ENCODE data around the gene MUSK. TPM values are rescaled to one million over a fixed set of nuclear protein-coding genes. Genes with fewer than 3 reads are reported as not detected.
"Not testable (repeated sequence)": the region's sequence is repeated elsewhere in the genome, so short reads cannot be mapped to it uniquely, and the experiment has no call there.

The MUSK gene
- total RNA-seq, 1 donor from 2014 or later, result not detected

- H3K27ac Mint-ChIP-seq, result no peak overlapping the region
- intact Hi-C loops (cut with micrococcal nuclease), result no loop called here
- H3K27me3 Mint-ChIP-seq (ENCODE audit: low read depth), result no peaks in the 10 kb centered on the region
- peaks cover 3% of the 10 kb centered on the region for H3K4me1 Mint-ChIP-seq (ENCODE audit: low read depth)
- H3K36me3 Mint-ChIP-seq (ENCODE audit: low read depth), result no peaks in the 10 kb centered on the region
- no peak for DNase-seq (ENCODE audit: low spot score)
- no peaks in the 10 kb centered on the region for H3K9me3 Mint-ChIP-seq
- no peak overlapping the region for H3K4me3 Mint-ChIP-seq (ENCODE audit: low read depth)
Observed at GRCh38 chr9:110810262-110810976, 141.8 kb downstream of the MUSK start.

GRCh38 chr9:110812886-110813285 is 144.3 kb downstream of the MUSK start:
- Mint-ChIP-seq H3K36me3 (ENCODE audit: low read depth) (no peaks in the 10 kb centered on the region), H3K4me1 (ENCODE audit: low read depth) (peaks cover 3% of the 10 kb centered on the region), H3K4me3 (ENCODE audit: low read depth) (no peak overlapping the region), H3K27ac (no peak overlapping the region), H3K9me3 (no peaks in the 10 kb centered on the region), H3K27me3 (ENCODE audit: low read depth) (no peaks in the 10 kb centered on the region)
- no peak for DNase-seq (ENCODE audit: low spot score)
- intact Hi-C loops (cut with micrococcal nuclease), result no loop called here

DNA sequence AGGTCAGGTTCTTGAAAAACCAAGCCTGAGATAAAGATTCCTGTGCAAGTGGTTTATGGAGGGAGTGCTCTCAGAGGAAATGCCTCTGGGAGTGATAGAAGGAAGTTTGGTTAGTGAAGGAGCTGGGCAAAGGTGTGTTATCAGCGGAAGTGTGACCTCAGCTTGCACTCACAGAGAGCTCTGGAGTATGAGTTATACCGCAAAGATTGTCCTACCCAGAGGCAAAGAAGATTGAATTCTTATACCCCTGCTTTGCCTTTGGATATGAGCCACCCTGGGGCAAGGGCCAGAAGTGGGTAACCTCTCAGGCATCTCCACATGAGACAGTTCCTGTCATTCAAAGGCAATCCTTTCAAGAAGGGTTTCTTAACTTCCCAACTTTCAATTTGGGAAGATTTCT is 145.6 kb downstream of the MUSK start:
- Mint-ChIP-seq H3K4me1 (ENCODE audit: low read depth) (peaks cover 2% of the 10 kb centered on the region), H3K27ac (no peak overlapping the region), H3K27me3 (ENCODE audit: low read depth) (no peaks in the 10 kb centered on the region), H3K36me3 (ENCODE audit: low read depth) (no peaks in the 10 kb centered on the region), H3K4me3 (ENCODE audit: low read depth) (no peak overlapping the region), H3K9me3 (no peaks in the 10 kb centered on the region)
- intact Hi-C loops (cut with micrococcal nuclease), result no loop called here
- DNase-seq (ENCODE audit: low spot score), result no peak

DNA sequence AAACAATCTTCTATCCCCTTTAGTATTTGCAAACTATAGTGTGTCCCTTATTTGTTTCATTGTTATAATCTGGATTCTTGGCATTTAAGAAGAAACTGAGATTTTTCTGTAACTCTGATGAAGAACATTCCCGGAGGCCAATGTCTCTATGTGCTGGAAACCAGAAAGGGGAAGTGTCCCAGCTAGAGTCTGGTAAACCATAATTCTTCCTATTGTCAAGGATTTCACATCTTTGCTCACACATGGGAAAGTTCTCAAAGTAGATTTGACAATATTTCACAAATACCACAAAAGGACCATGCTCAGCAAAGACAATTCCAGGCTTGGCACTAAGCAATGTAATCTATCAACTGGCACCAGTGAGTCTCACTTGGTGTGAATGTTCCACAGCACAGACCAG is 146.8 kb downstream of the MUSK start:
- H3K4me3 Mint-ChIP-seq (ENCODE audit: low read depth), result no peak overlapping the region
- intact Hi-C loops (cut with micrococcal nuclease), result no loop called here
- H3K36me3 Mint-ChIP-seq (ENCODE audit: low read depth), result no peaks in the 10 kb centered on the region
- H3K27me3 Mint-ChIP-seq (ENCODE audit: low read depth), result no peaks in the 10 kb centered on the region
- H3K9me3 Mint-ChIP-seq, result no peaks in the 10 kb centered on the region
- H3K27ac Mint-ChIP-seq, result no peak overlapping the region
- DNase-seq (ENCODE audit: low spot score), result no peak
- no peaks in the 10 kb centered on the region for H3K4me1 Mint-ChIP-seq (ENCODE audit: low read depth)

DNA sequence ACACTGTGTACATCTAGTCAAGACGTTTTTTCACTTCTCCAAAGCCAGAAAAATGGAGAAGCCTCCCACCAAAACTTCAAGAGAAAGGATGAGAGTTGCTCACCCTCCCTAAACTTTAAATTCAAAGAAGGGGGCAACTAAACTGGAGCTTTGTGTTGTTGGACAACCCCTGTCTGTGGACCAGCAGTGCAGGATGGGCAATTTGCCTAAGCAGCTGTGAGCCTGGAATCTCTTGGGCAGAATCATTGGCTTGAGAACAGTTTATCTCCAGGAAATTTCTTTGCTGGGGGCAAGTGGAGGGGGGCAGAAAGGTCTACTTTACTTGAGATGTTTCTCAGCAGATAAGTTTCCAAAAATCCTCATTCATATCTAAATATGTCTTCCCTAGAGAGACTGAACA is 151.8 kb downstream of the MUSK start:
- intact Hi-C loops (cut with micrococcal nuclease), result no loop called here

GRCh38 chr9:110821064-110821463 is 152.5 kb downstream of the MUSK start:
- Mint-ChIP-seq H3K4me1 (ENCODE audit: low read depth) (no peaks in the 10 kb centered on the region), H3K27ac (no peak overlapping the region), H3K4me3 (ENCODE audit: low read depth) (no peak overlapping the region), H3K27me3 (ENCODE audit: low read depth) (no peaks in the 10 kb centered on the region), H3K36me3 (ENCODE audit: low read depth) (no peaks in the 10 kb centered on the region), H3K9me3 (peaks cover 3% of the 10 kb centered on the region)
- intact Hi-C loops (cut with micrococcal nuclease), result no loop called here
- DNase-seq (ENCODE audit: low spot score), result no peak

More for the DNA sequence above, 151.8 kb downstream of the MUSK start:
- H3K4me1 Mint-ChIP-seq (ENCODE audit: low read depth), result no peaks in the 10 kb centered on the region
- H3K4me3 Mint-ChIP-seq (ENCODE audit: low read depth), result no peak overlapping the region
- H3K27me3 Mint-ChIP-seq (ENCODE audit: low read depth), result no peaks in the 10 kb centered on the region
- H3K27ac Mint-ChIP-seq, result no peak overlapping the region
- peaks cover 3% of the 10 kb centered on the region for H3K9me3 Mint-ChIP-seq
- no peak for DNase-seq (ENCODE audit: low spot score)
- no peaks in the 10 kb centered on the region for H3K36me3 Mint-ChIP-seq (ENCODE audit: low read depth)

DNA sequence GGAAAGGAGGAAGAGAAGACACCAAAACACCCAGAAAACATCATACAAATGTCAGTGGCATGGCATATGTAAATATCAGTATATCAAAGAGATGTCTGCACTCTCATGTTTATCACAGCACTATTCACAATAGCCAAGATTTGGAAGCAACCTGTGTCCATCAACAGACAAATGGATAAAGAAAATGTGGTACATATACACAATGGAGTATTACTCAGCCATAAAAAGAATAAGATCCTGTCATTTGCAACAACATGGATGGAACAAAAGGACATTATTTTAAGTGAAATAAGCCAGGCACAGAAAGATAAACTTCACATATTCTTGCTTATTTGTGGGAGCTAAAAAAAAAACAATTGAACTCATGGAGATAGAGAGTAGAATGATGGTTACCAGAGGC is 156.5 kb downstream of the MUSK start:
- H3K4me1 Mint-ChIP-seq (ENCODE audit: low read depth); H3K27me3 Mint-ChIP-seq (ENCODE audit: low read depth); DNase-seq (ENCODE audit: low spot score); H3K27ac Mint-ChIP-seq; H3K36me3 Mint-ChIP-seq (ENCODE audit: low read depth); H3K9me3 Mint-ChIP-seq; H3K4me3 Mint-ChIP-seq (ENCODE audit: low read depth); intact Hi-C loops (cut with micrococcal nuclease): not testable (repeated sequence)

DNA sequence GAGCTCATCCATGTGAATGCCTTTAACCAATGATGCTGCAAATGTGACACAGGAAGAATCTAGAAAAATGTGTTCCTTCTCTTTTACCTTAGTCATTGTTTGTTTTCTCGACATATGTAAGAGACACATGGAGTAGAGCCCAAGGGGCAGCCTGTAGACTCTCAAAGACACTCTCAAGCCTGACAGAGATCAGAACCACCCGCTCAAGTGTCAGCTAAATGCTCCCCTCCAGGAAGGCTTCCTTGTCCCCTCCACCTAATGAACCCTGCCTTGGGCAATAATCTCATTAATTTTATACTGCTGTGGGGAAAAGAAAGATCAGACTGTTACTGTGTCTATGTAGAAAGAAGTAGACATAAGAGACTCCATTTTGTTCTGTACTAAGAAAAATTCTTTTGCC is 157.4 kb downstream of the MUSK start:
- Mint-ChIP-seq H3K36me3 (ENCODE audit: low read depth) (no peaks in the 10 kb centered on the region), H3K27ac (no peak overlapping the region), H3K27me3 (ENCODE audit: low read depth) (no peaks in the 10 kb centered on the region), H3K9me3 (peaks cover 3% of the 10 kb centered on the region), H3K4me1 (ENCODE audit: low read depth) (no peaks in the 10 kb centered on the region), H3K4me3 (ENCODE audit: low read depth) (no peak overlapping the region)
- no peak for DNase-seq (ENCODE audit: low spot score)
- intact Hi-C loops (cut with micrococcal nuclease), result no loop called here

DNA sequence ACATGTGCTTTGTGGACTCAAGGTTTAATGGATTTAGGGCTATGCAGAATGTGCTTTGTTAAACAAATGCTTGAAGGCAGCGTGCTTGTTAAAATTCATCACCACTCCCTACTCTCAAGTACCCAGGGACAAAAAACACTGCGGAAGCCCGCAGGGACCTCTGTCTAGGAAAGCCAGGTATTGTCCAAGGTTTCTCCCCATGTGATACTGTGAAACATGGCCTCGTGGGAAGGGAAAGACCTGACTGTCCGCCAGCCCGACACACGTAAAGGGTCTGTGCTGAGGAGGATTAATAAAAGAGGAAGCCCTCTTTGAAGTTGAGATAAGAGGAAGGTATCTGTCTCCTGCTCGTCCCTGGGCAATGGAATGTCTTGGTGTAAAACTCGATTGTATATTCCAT is 157.8 kb downstream of the MUSK start:
- H3K9me3 Mint-ChIP-seq; H3K36me3 Mint-ChIP-seq (ENCODE audit: low read depth); intact Hi-C loops (cut with micrococcal nuclease); H3K4me3 Mint-ChIP-seq (ENCODE audit: low read depth); DNase-seq (ENCODE audit: low spot score); H3K27me3 Mint-ChIP-seq (ENCODE audit: low read depth); H3K27ac Mint-ChIP-seq; H3K4me1 Mint-ChIP-seq (ENCODE audit: low read depth): not testable (repeated sequence)

- no peak overlapping the region for H3K4me3 Mint-ChIP-seq (ENCODE audit: low read depth)
- no peaks in the 10 kb centered on the region for H3K9me3 Mint-ChIP-seq
- H3K27me3 Mint-ChIP-seq (ENCODE audit: low read depth), result no peaks in the 10 kb centered on the region
- intact Hi-C loops (cut with micrococcal nuclease), result no loop called here
- DNase-seq (ENCODE audit: low spot score), result no peak
- H3K4me1 Mint-ChIP-seq (ENCODE audit: low read depth), result no peaks in the 10 kb centered on the region
- H3K36me3 Mint-ChIP-seq (ENCODE audit: low read depth), result no peaks in the 10 kb centered on the region
- H3K27ac Mint-ChIP-seq, result no peak overlapping the region
Observed at GRCh38 chr9:110828264-110828663, 159.7 kb downstream of the MUSK start.

DNA sequence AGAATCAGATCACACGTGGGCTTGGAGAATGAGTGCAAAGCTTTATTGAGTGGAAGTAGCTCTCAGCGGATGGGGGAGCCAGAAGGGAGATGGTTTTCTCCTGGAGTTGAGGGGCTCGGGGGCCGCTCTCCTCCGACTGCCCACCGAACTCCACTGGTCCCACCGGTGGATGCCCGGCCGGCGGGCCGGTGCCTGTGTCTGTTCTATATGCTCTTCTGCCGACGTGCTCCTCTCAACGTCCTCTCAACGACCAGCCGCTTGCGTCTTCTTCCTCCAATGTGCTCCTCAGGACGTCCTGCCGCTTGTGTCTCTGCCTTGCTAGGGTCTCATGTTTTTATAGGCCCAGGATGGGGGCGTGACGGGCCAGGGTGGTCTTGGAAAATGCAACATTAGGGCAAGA is 161.9 kb downstream of the MUSK start:
- Mint-ChIP-seq H3K4me3 (ENCODE audit: low read depth) (no peak overlapping the region), H3K9me3 (no peaks in the 10 kb centered on the region), H3K4me1 (ENCODE audit: low read depth) (no peaks in the 10 kb centered on the region), H3K27me3 (ENCODE audit: low read depth) (no peaks in the 10 kb centered on the region), H3K36me3 (ENCODE audit: low read depth) (no peaks in the 10 kb centered on the region), H3K27ac (no peak overlapping the region)
- intact Hi-C loops (cut with micrococcal nuclease), result no loop called here
- no peak for DNase-seq (ENCODE audit: low spot score)

DNA sequence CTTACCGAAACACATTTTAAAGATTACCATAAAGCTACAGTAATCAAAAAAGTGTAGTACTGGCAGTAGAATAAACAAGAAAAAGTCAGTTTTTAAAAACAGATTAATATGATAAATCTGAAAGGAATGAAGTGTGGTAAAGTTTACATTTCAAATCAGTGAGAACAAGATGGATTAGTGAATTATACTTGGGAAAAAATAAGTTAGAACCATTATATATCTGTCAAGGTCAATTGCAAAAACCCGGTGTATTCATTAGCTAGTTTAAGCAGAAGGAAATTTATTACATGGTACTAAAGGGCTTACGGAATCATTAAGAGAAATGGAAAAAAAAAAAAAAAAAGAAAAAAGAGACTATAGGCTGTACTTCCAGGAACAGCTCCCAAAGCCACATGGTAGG is 164.3 kb downstream of the MUSK start:
- intact Hi-C loops (cut with micrococcal nuclease), result no loop called here
- Mint-ChIP-seq H3K4me3 (ENCODE audit: low read depth) (no peak overlapping the region), H3K4me1 (ENCODE audit: low read depth) (no peaks in the 10 kb centered on the region), H3K9me3 (no peaks in the 10 kb centered on the region), H3K27ac (no peak overlapping the region), H3K36me3 (ENCODE audit: low read depth) (no peaks in the 10 kb centered on the region), H3K27me3 (ENCODE audit: low read depth) (no peaks in the 10 kb centered on the region)
- DNase-seq (ENCODE audit: low spot score), result no peak

DNA sequence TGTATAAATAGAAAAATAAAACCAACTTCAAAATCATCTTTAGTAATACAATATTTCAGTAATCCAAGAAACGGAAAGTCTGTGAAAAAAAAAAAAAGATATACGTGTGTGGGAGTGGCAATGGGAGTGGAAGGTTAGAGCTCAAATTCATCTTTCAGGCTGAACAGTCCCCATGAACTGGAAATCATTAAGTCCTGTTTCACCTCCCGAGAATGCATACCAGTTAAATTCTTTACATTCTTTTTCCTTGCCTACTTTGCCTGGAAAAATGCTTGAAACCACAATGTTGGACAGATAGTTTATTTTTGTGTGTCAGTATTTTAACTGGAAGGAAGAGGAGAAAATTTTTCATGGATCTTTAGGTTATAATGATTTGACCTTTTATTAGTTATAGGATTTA is 166.8 kb downstream of the MUSK start:
- intact Hi-C loops (cut with micrococcal nuclease), result no loop called here
- Mint-ChIP-seq H3K4me3 (ENCODE audit: low read depth) (no peak overlapping the region), H3K9me3 (no peaks in the 10 kb centered on the region), H3K27ac (no peak overlapping the region), H3K36me3 (ENCODE audit: low read depth) (no peaks in the 10 kb centered on the region), H3K4me1 (ENCODE audit: low read depth) (no peaks in the 10 kb centered on the region), H3K27me3 (ENCODE audit: low read depth) (no peaks in the 10 kb centered on the region)
- no peak for DNase-seq (ENCODE audit: low spot score)

DNA sequence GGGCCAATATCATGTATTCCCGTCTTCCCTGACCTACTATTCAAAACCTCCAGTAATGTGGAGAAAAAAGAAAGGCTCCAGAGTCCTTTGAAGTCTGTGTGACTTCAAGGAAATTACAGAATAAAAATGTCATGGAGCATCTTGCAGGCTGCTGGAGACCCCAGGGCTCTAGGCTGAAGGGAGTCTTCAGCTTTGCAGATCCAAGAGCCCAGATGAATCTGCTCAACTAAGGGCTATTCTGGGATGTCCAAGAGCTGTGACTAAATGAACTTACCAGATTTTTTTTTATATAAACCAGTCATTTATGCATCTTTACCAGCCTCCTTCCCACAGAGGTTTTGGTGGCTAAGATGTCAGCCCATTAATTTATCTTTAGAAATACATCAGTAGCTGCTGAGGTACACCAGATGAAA is 167.3 kb downstream of the MUSK start:
- intact Hi-C loops (cut with micrococcal nuclease), result no loop called here
- no peaks in the 10 kb centered on the region for H3K9me3 Mint-ChIP-seq
- no peaks in the 10 kb centered on the region for H3K36me3 Mint-ChIP-seq (ENCODE audit: low read depth)

More for the DNA sequence above, 167.3 kb downstream of the MUSK start:
- H3K4me1 Mint-ChIP-seq (ENCODE audit: low read depth), result no peaks in the 10 kb centered on the region
- no peak overlapping the region for H3K4me3 Mint-ChIP-seq (ENCODE audit: low read depth)
- DNase-seq (ENCODE audit: low spot score), result no peak
- H3K27me3 Mint-ChIP-seq (ENCODE audit: low read depth), result no peaks in the 10 kb centered on the region
- H3K27ac Mint-ChIP-seq, result no peak overlapping the region
